Activated T-helper 1 cell treated with anti-CD3 and anti-CD28 coated beads, Interleukin-2, amount 50 U/mL, for 16 hours (primary cell): Measurements from ENCODE around the gene IQUB.
"Not testable (repeated sequence)": the region's sequence is repeated elsewhere in the genome, so short reads cannot be mapped to it uniquely, and the experiment has no call there.

Experiments used
- DNase-seq, 2 donors: peaks; one replicate each; pipeline ENCODE4 v3.0.0-alpha.2; 2020; ENCODE audit warnings: low read depth in 1 of 2, low spot score in 1 of 2

The IQUB gene

DNA sequence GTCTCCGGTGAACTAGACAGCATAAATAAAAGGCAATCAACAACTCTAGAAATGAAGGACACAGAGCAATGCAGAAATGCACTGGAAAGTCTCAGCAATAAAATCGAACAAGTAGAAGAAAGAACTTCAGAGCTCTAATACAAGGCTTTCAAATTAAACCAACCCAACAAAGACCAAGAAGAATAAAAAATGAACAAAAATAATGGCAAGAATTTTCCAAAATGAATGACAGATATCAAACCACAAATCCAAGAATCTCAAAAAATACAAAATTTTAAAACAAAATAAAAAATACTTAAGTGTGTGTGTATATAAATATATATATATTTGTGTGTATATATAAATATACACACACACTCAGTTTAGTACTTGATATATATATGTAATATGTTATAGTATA is 110.8 kb downstream of the IQUB start:
- DNase-seq = no peak

DNA sequence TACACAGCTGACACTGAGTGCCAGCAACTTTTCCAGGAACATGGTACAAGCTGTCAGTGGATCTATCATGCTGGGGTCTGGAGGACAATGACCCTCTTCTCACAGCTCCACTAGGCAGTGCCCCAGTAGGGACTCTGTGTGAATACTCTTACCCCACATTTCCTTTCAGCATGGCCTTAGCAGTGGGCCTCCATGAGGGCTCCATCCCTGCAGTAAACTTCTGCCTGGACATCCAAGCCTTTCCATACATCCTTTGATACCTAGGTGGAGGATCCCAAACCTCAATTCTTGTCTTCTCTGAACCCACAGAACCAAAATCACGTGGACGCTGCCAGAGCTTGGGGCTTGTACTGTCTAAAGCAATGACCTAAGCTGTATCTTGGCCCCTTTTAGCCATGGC is 116.8 kb downstream of the IQUB start:
- no peak for DNase-seq

DNA sequence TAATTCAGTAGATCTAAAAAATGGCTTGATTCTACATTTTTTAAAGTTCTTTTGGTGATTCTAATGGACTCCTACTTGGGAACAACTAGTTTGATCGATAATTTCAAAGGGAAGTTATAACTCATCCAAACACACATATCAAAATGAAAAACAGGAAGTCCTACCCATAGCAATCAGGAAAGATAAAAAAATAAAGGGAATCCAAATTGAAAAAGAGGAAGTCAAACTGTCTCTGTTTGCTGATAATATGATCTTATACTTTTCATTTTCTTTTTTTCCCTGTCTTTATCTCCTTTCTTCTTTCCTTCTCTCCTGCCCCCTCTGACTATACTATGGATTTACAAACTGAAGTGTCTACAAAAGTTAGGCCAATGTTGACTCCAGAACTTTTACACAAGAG is 118.8 kb downstream of the IQUB start:
- DNase-seq = no peak

DNA sequence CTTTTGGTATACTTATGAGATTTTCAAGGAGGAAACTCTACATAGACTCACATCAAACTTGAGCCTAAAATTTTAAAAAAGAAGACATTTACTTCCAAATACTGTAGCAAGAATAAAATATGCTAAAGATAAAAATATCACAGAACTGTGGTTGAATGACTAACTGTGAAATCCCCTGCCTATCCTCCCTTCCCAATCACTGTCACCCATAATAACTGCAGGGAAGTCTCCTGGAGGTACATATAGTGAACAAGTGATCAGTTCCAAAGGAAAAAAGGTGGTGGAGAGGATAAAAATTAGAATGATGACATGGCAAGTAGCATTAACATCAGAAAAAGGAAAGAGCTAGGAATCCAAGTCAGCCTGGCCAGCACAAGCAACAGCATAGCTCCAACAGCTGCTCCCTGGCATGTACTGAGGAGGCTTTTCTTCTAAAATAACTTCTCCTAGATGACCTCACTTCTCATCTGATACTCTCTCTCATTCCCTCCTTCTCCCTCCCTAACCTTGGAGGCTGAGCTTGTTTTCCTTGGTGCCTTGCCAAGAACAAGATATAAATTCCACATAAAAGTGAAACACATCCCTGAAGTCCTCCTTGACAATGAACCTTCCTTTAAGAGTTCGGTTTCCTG is 124.0 kb downstream of the IQUB start:
- no peak for DNase-seq

- DNase-seq = not testable (repeated sequence)
Measured at GRCh38 chr7:123407951-123408350, 126.4 kb downstream of the IQUB start.
